Kidney (tissue), 14 donors: ENCODE data around the gene SERTAD4. TPM values are rescaled to one million over a fixed set of nuclear protein-coding genes. Genes with fewer than 3 reads are reported as not detected.

Experiments
- DNase-seq, 5 donors: peaks; one replicate each; pipeline ENCODE4 v3.0.0-alpha.2; 2013 to 2020
- FAIRE-seq: peaks from 2 replicates; lab custom pipeline; 2012; peaks lifted over from hg19 to GRCh38; lab: Jason Lieb, UNC
- H3K27ac ChIP-seq, 2 donors: one replicate each; pipeline ENCODE4 v1.7.0; 2013; ENCODE audit warnings: low read depth in 2 of 2, low read length in 2 of 2, inconsistent platforms in 1 of 2
- H3K27me3 ChIP-seq: one replicate; pipeline ENCODE4 v1.7.1; 2013; ENCODE audit warnings: low read length, inconsistent platforms; ENCODE audit not compliant: control insufficient read depth, insufficient read depth
- H3K36me3 ChIP-seq, 3 donors: one replicate each; pipeline versions ENCODE4 v1.7.0 to v1.7.1; 2013; ENCODE audit warnings: low read length in 3 of 3, control low read depth in 1 of 3, inconsistent platforms in 1 of 3; ENCODE audit not compliant: insufficient read depth in 3 of 3, control insufficient read depth in 2 of 3
- H3K4me1 ChIP-seq, 3 donors: one replicate each; pipeline versions ENCODE4 v1.7.0 to v1.7.1; 2013; ENCODE audit warnings: low read length in 3 of 3, inconsistent platforms in 1 of 3, low read depth in 1 of 3; ENCODE audit not compliant: control insufficient read depth in 2 of 3, insufficient read depth in 2 of 3
- H3K4me3 ChIP-seq, 3 donors: one replicate each; pipeline versions ENCODE4 v1.7.0 to v1.8.1; 2013; ENCODE audit warnings: low read length in 3 of 3, control low read depth in 1 of 3, inconsistent platforms in 1 of 3
- H3K9ac ChIP-seq, 3 donors: one replicate each; pipeline versions ENCODE4 v1.7.0 to v1.7.1; 2013; ENCODE audit warnings: low read length in 3 of 3, control low read depth in 1 of 3, inconsistent platforms in 1 of 3
- H3K9me3 ChIP-seq, 3 donors: one replicate each; pipeline versions ENCODE4 v1.7.0 to v1.7.1; 2013; ENCODE audit warnings: low read length in 3 of 3, control low read depth in 1 of 3, inconsistent platforms in 1 of 3; ENCODE audit not compliant: control insufficient read depth in 2 of 3, insufficient read depth in 1 of 3
- CTCF ChIP-seq: IDR thresholded peaks from 3 replicates; pipeline ENCODE4 v1.5.1; 2012; ENCODE audit warnings: mild to moderate bottlenecking, moderate library complexity, borderline replicate concordance; ENCODE audit not compliant: insufficient read depth; ENCODE audit errors: extremely low read depth
- intact Hi-C: fragments of 100-400 bp; cut with DNase I; formaldehyde crosslinking; loops from one replicate; pipeline ENCODE4 v1.11.1; 2022
- polyA plus RNA-seq: library from polyadenylated mRNA; stranded (reverse); fragments of 350-450 nt; fragmentation: Illumina TruSeq; extraction: RNeasy Lipid Tissue Mini Kit (QIAGEN cat#74804); gene quantifications from one replicate; pipeline ENCODE4 v1.2.3, GENCODE V29; 2014; ENCODE audit warnings: low read depth, low replicate concordance; ENCODE audit not compliant: insufficient read depth
- total RNA-seq: library from RNA; stranded (reverse); fragmentation: NEBNext Ultra II Directional; extraction: Animal tissue kit (Norgen Biotek cat#: 25700); gene quantifications from one replicate; pipeline ENCODE4 v1.2.1, GENCODE V29; 2021
- donor health status: control.
- donor health status: control.
- donor health status: control.
- donor health status: control.
- donor health status: control.
- donor health status: DM: yes; HTN: yes; CAD: no.
- donor health status: Normal renal cell carcinoma (clear cell type).

SERTAD4 gene
- total and polyA plus RNA-seq, 2 donors from 2014 or later = 0.92 to 9.2 TPM

GRCh38 chr1:210235363-210236053 lies 2.9 kb downstream of the SERTAD4 start:
- no peak for TF ChIP-seq CTCF
- H3K27me3 ChIP-seq = peaks cover 4% of the 10 kb centered on the region
- no peak overlapping the region for H3K27ac ChIP-seq
- H3K9ac ChIP-seq = no peak overlapping the region
- FAIRE-seq (no peak), DNase-seq (no peak)
- no peaks in the 10 kb centered on the region for H3K9me3 ChIP-seq
- H3K36me3 ChIP-seq = no peaks in the 10 kb centered on the region
- peaks cover 0 to 8% (median 0%) of the 10 kb centered on the region in 3 donors for H3K4me1 ChIP-seq
- intact Hi-C loops = no loop called here
- no peak overlapping the region for H3K4me3 ChIP-seq

GRCh38 chr1:210236386-210236839 lies 3.8 kb downstream of the SERTAD4 start:
- TF ChIP-seq CTCF = no peak
- Histone ChIP-seq H3K36me3 (no peaks in the 10 kb centered on the region), H3K27me3 (peaks cover 2% of the 10 kb centered on the region), H3K9me3 (no peaks in the 10 kb centered on the region), H3K4me1 (peaks cover 0 to 8% (median 0%) of the 10 kb centered on the region in 3 donors), H3K9ac (peak overlapping the region in 1 of 3 donors; percentile 17), H3K27ac (peak overlapping the region; percentile 59 to 63), H3K4me3 (no peak overlapping the region)
- intact Hi-C loops = no loop called here
- no peak for FAIRE-seq
- DNase-seq = peak in 2 of 5 donors; percentile 43 to 53

- no peak for FAIRE-seq
- Histone ChIP-seq H3K4me1 (peaks cover 0 to 8% (median 0%) of the 10 kb centered on the region in 3 donors), H3K36me3 (no peaks in the 10 kb centered on the region), H3K9me3 (no peaks in the 10 kb centered on the region), H3K27me3 (no peaks in the 10 kb centered on the region), H3K27ac (peak overlapping the region; percentile 59 to 63), H3K4me3 (peak overlapping the region in 1 of 3 donors; percentile 7), H3K9ac (peak overlapping the region in 1 of 3 donors; percentile 17)
- intact Hi-C loops = no loop called here
- TF ChIP-seq CTCF = no peak
- DNase-seq = peak in 4 of 5 donors; percentile 70 to 92 (median 84)
Observed at GRCh38 chr1:210236840-210237409, 4.3 kb downstream of the SERTAD4 start.
